ENCODE results near the gene ZDHHC24. TPM values are rescaled to one million over a fixed set of nuclear protein-coding genes. Genes with fewer than 3 reads are reported as not detected.

ZDHHC24 gene
- total RNA-seq, 1 donor from 2014 or later, result 13.5 TPM

- no peaks in the 10 kb centered on the region for H3K9me3 ChIP-seq (ENCODE audit: insufficient read depth, low read depth, low read length)
- H3K4me3 Mint-ChIP-seq (ENCODE audit: unreplicated experiment), result no peak overlapping the region
- H3K4me1 ChIP-seq (ENCODE audit: insufficient read depth, low read length), result peaks cover 10% of the 10 kb centered on the region
- DNase-seq (ENCODE audit: low read depth), result no peak
- H2AFZ ChIP-seq (ENCODE audit: low read depth, low read length), result no peak overlapping the region
- TF ChIP-seq, protein P1, sequence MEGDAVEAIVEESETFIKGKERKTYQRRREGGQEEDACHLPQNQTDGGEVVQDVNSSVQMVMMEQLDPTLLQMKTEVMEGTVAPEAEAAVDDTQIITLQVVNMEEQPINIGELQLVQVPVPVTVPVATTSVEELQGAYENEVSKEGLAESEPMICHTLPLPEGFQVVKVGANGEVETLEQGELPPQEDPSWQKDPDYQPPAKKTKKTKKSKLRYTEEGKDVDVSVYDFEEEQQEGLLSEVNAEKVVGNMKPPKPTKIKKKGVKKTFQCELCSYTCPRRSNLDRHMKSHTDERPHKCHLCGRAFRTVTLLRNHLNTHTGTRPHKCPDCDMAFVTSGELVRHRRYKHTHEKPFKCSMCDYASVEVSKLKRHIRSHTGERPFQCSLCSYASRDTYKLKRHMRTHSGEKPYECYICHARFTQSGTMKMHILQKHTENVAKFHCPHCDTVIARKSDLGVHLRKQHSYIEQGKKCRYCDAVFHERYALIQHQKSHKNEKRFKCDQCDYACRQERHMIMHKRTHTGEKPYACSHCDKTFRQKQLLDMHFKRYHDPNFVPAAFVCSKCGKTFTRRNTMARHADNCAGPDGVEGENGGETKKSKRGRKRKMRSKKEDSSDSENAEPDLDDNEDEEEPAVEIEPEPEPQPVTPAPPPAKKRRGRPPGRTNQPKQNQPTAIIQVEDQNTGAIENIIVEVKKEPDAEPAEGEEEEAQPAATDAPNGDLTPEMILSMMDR (IDR thresholded peaks at IDR 0.05; ENCODE audit: insufficient read depth, low read depth, low read length), result no peak
- TF ChIP-seq EZH2 (IDR thresholded peaks at IDR 0.05; ENCODE audit: insufficient read depth, low read length), result no peak
- H3K27ac ChIP-seq (ENCODE audit: low read depth, low read length), result no peak overlapping the region
- H3K4me1 Mint-ChIP-seq (ENCODE audit: low read depth, unreplicated experiment), result no peaks in the 10 kb centered on the region
- no peaks in the 10 kb centered on the region for H4K20me1 ChIP-seq (ENCODE audit: insufficient read depth, low read length)
- no peaks in the 10 kb centered on the region for H3K36me3 ChIP-seq (ENCODE audit: insufficient read depth, low read length)
- FAIRE-seq, result no peak
- no peak overlapping the region for H3K4me2 ChIP-seq (ENCODE audit: low read length)
- no peak overlapping the region for H3K27ac Mint-ChIP-seq (ENCODE audit: unreplicated experiment)
- no peaks in the 10 kb centered on the region for H3K79me2 ChIP-seq (ENCODE audit: insufficient read depth, low read length)
- no peak overlapping the region for H3K4me3 ChIP-seq (ENCODE audit: insufficient read depth, low read depth, low read length)
- H3K27me3 Mint-ChIP-seq (ENCODE audit: low read depth, unreplicated experiment), result peaks cover 27% of the 10 kb centered on the region
- H3K36me3 Mint-ChIP-seq (ENCODE audit: low read depth, unreplicated experiment), result peaks cover 2% of the 10 kb centered on the region
- H3K27me3 ChIP-seq (ENCODE audit: insufficient read depth, low read length), result peaks cover 2% of the 10 kb centered on the region
- no peaks in the 10 kb centered on the region for H3K9me3 Mint-ChIP-seq (ENCODE audit: unreplicated experiment)
- H3K9ac ChIP-seq (ENCODE audit: low read length), result no peak overlapping the region
Observed at GRCh38 chr11:66548774-66549630, 3.2 kb upstream of the ZDHHC24 start.

GRCh38 chr11:66548041-66548440 is 2.2 kb upstream of the ZDHHC24 start:
- no peak overlapping the region for H3K4me3 Mint-ChIP-seq (ENCODE audit: unreplicated experiment)
- H4K20me1 ChIP-seq (ENCODE audit: insufficient read depth, low read length), result peaks cover 4% of the 10 kb centered on the region
- peaks cover 27% of the 10 kb centered on the region for H3K27me3 Mint-ChIP-seq (ENCODE audit: low read depth, unreplicated experiment)
- no peak overlapping the region for H2AFZ ChIP-seq (ENCODE audit: low read depth, low read length)
- no peaks in the 10 kb centered on the region for H3K9me3 Mint-ChIP-seq (ENCODE audit: unreplicated experiment)
- H3K27ac Mint-ChIP-seq (ENCODE audit: unreplicated experiment), result no peak overlapping the region
- no peak overlapping the region for H3K9ac ChIP-seq (ENCODE audit: low read length)
- H3K36me3 Mint-ChIP-seq (ENCODE audit: low read depth, unreplicated experiment), result peaks cover 4% of the 10 kb centered on the region
- H3K36me3 ChIP-seq (ENCODE audit: insufficient read depth, low read length), result no peaks in the 10 kb centered on the region
- DNase-seq (ENCODE audit: low read depth), result no peak
- H3K9me3 ChIP-seq (ENCODE audit: insufficient read depth, low read depth, low read length), result no peaks in the 10 kb centered on the region
- no peak for FAIRE-seq
- H3K4me3 ChIP-seq (ENCODE audit: insufficient read depth, low read depth, low read length), result no peak overlapping the region
- no peak for TF ChIP-seq EZH2 (IDR thresholded peaks at IDR 0.05; ENCODE audit: insufficient read depth, low read length)
- TF ChIP-seq, protein P1 (IDR thresholded peaks at IDR 0.05; ENCODE audit: insufficient read depth, low read depth, low read length), result no peak
- peaks cover 2% of the 10 kb centered on the region for H3K27me3 ChIP-seq (ENCODE audit: insufficient read depth, low read length)
- no peaks in the 10 kb centered on the region for H3K79me2 ChIP-seq (ENCODE audit: insufficient read depth, low read length)
- H3K4me1 ChIP-seq (ENCODE audit: insufficient read depth, low read length), result peaks cover 20% of the 10 kb centered on the region
- H3K4me2 ChIP-seq (ENCODE audit: low read length), result no peak overlapping the region
- no peak overlapping the region for H3K27ac ChIP-seq (ENCODE audit: low read depth, low read length)
- no peaks in the 10 kb centered on the region for H3K4me1 Mint-ChIP-seq (ENCODE audit: low read depth, unreplicated experiment)

GRCh38 chr11:66547662-66548009 is 1.8 kb upstream of the ZDHHC24 start:
- peaks cover under 1% of the 10 kb centered on the region for H3K4me1 Mint-ChIP-seq (ENCODE audit: low read depth, unreplicated experiment)
- Histone ChIP-seq H3K27me3 (ENCODE audit: insufficient read depth, low read length) (peaks cover 2% of the 10 kb centered on the region), H3K9ac (ENCODE audit: low read length) (no peak overlapping the region), H4K20me1 (ENCODE audit: insufficient read depth, low read length) (peaks cover 7% of the 10 kb centered on the region), H3K4me1 (ENCODE audit: insufficient read depth, low read length) (peaks cover 23% of the 10 kb centered on the region), H2AFZ (ENCODE audit: low read depth, low read length) (no peak overlapping the region), H3K79me2 (ENCODE audit: insufficient read depth, low read length) (no peaks in the 10 kb centered on the region), H3K4me3 (ENCODE audit: insufficient read depth, low read depth, low read length) (no peak overlapping the region), H3K4me2 (ENCODE audit: low read length) (no peak overlapping the region), H3K36me3 (ENCODE audit: insufficient read depth, low read length) (no peaks in the 10 kb centered on the region), H3K9me3 (ENCODE audit: insufficient read depth, low read depth, low read length) (no peaks in the 10 kb centered on the region), H3K27ac (ENCODE audit: low read depth, low read length) (no peak overlapping the region)
- peaks cover 4% of the 10 kb centered on the region for H3K36me3 Mint-ChIP-seq (ENCODE audit: low read depth, unreplicated experiment)
- FAIRE-seq, result no peak
- TF ChIP-seq EZH2 (IDR thresholded peaks at IDR 0.05; ENCODE audit: insufficient read depth, low read length), result no peak
- TF ChIP-seq, protein P1 (IDR thresholded peaks at IDR 0.05; ENCODE audit: insufficient read depth, low read depth, low read length), result no peak
- DNase-seq (ENCODE audit: low read depth), result no peak
- no peak overlapping the region for H3K27ac Mint-ChIP-seq (ENCODE audit: unreplicated experiment)
- H3K27me3 Mint-ChIP-seq (ENCODE audit: low read depth, unreplicated experiment), result peaks cover 27% of the 10 kb centered on the region
- H3K4me3 Mint-ChIP-seq (ENCODE audit: unreplicated experiment), result no peak overlapping the region
- no peaks in the 10 kb centered on the region for H3K9me3 Mint-ChIP-seq (ENCODE audit: unreplicated experiment)
